ENCODE results near the gene CCDC88C. TPM values are rescaled to one million over a fixed set of nuclear protein-coding genes. Genes with fewer than 3 reads are reported as not detected.

The CCDC88C gene
- total RNA-seq, 1 experiment from 2014 or later, result 57.9 TPM

GRCh38 chr14:91371990-91372375, 45.6 kb downstream of the CCDC88C start:
- peaks cover 64% of the 10 kb centered on the region for H3K4me1 ChIP-seq (ENCODE audit: low read length)
- no peak overlapping the region for H2AFZ ChIP-seq (ENCODE audit: low read length)
- no peak for DNase-seq
- H3K9ac ChIP-seq (ENCODE audit: low read length), result no peak overlapping the region
- no peaks in the 10 kb centered on the region for H3K9me2 ChIP-seq (replicated peaks; ENCODE audit: insufficient read depth, low read length)
- peaks cover 24% of the 10 kb centered on the region for H3K79me2 ChIP-seq (ENCODE audit: low read length)
- H3K27ac ChIP-seq (ENCODE audit: low read length), result no peak overlapping the region
- no peaks in the 10 kb centered on the region; the same call in 1 of the 2 replicates for H3K36me3 ChIP-seq (ENCODE audit: insufficient read depth, low read length)
- H3K4me2 ChIP-seq (ENCODE audit: low read depth, low read length, poor library complexity, severe bottlenecking), result no peak overlapping the region
- no peaks in the 10 kb centered on the region for H3K9me3 ChIP-seq (ENCODE audit: low read length)
- H3K27me3 ChIP-seq (ENCODE audit: low read length), result no peaks in the 10 kb centered on the region; the same call in 1 of the 2 replicates
- peaks cover 95% of the 10 kb centered on the region for H4K20me1 ChIP-seq (ENCODE audit: insufficient read depth, low read depth, low read length)
- H3K4me3 ChIP-seq (ENCODE audit: low read length), result no peak overlapping the region

GRCh38 chr14:91371011-91371989, 46.3 kb downstream of the CCDC88C start:
- H3K9me3 ChIP-seq (ENCODE audit: low read length), result no peaks in the 10 kb centered on the region
- no peak for DNase-seq
- H3K36me3 ChIP-seq (ENCODE audit: insufficient read depth, low read length), result no peaks in the 10 kb centered on the region; the same call in 1 of the 2 replicates
- H3K27me3 ChIP-seq (ENCODE audit: low read length), result no peaks in the 10 kb centered on the region; the same call in 1 of the 2 replicates
- H3K4me3 ChIP-seq (ENCODE audit: low read length), result no peak overlapping the region
- no peak overlapping the region for H3K4me2 ChIP-seq (ENCODE audit: low read depth, low read length, poor library complexity, severe bottlenecking)
- no peak overlapping the region for H2AFZ ChIP-seq (ENCODE audit: low read length)
- peaks cover 30% of the 10 kb centered on the region for H3K79me2 ChIP-seq (ENCODE audit: low read length)
- no peaks in the 10 kb centered on the region for H3K9me2 ChIP-seq (replicated peaks; ENCODE audit: insufficient read depth, low read length)
- H3K9ac ChIP-seq (ENCODE audit: low read length), result no peak overlapping the region
- peaks cover 64% of the 10 kb centered on the region for H3K4me1 ChIP-seq (ENCODE audit: low read length)
- H3K27ac ChIP-seq (ENCODE audit: low read length), result no peak overlapping the region
- H4K20me1 ChIP-seq (ENCODE audit: insufficient read depth, low read depth, low read length), result peaks cover 97% of the 10 kb centered on the region

GRCh38 chr14:91369628-91370445, 47.8 kb downstream of the CCDC88C start:
- H3K9me2 ChIP-seq (replicated peaks; ENCODE audit: insufficient read depth, low read length), result no peaks in the 10 kb centered on the region
- no peak overlapping the region for H2AFZ ChIP-seq (ENCODE audit: low read length)
- H3K9ac ChIP-seq (ENCODE audit: low read length), result no peak overlapping the region
- H3K27ac ChIP-seq (ENCODE audit: low read length), result no peak overlapping the region
- no peak for DNase-seq
- H3K36me3 ChIP-seq (ENCODE audit: insufficient read depth, low read length), result no peaks in the 10 kb centered on the region
- H3K79me2 ChIP-seq (ENCODE audit: low read length), result peaks cover 28% of the 10 kb centered on the region
- no peaks in the 10 kb centered on the region; the same call in 1 of the 2 replicates for H3K27me3 ChIP-seq (ENCODE audit: low read length)
- peaks cover 59% of the 10 kb centered on the region for H3K4me1 ChIP-seq (ENCODE audit: low read length)
- no peaks in the 10 kb centered on the region for H3K9me3 ChIP-seq (ENCODE audit: low read length)
- H3K4me3 ChIP-seq (ENCODE audit: low read length), result no peak overlapping the region
- peaks cover 92% of the 10 kb centered on the region for H4K20me1 ChIP-seq (ENCODE audit: insufficient read depth, low read depth, low read length)
- no peak overlapping the region for H3K4me2 ChIP-seq (ENCODE audit: low read depth, low read length, poor library complexity, severe bottlenecking)

- no peak overlapping the region for H3K27ac ChIP-seq (ENCODE audit: low read length)
- DNase-seq, result peak; percentile 68
- H4K20me1 ChIP-seq (ENCODE audit: insufficient read depth, low read depth, low read length), result peaks cover 89% of the 10 kb centered on the region
- no peak overlapping the region for H2AFZ ChIP-seq (ENCODE audit: low read length)
- no peaks in the 10 kb centered on the region for H3K36me3 ChIP-seq (ENCODE audit: insufficient read depth, low read length)
- H3K9ac ChIP-seq (ENCODE audit: low read length), result no peak overlapping the region
- H3K9me2 ChIP-seq (replicated peaks; ENCODE audit: insufficient read depth, low read length), result no peaks in the 10 kb centered on the region
- peaks cover 30% of the 10 kb centered on the region for H3K79me2 ChIP-seq (ENCODE audit: low read length)
- no peaks in the 10 kb centered on the region for H3K9me3 ChIP-seq (ENCODE audit: low read length)
- no peaks in the 10 kb centered on the region for H3K27me3 ChIP-seq (ENCODE audit: low read length)
- peaks cover 59% of the 10 kb centered on the region for H3K4me1 ChIP-seq (ENCODE audit: low read length)
- H3K4me3 ChIP-seq (ENCODE audit: low read length), result no peak overlapping the region
- H3K4me2 ChIP-seq (ENCODE audit: low read depth, low read length, poor library complexity, severe bottlenecking), result no peak overlapping the region
Observed at GRCh38 chr14:91368776-91369416, 48.7 kb downstream of the CCDC88C start.

- peaks cover 32% of the 10 kb centered on the region for H3K79me2 ChIP-seq (ENCODE audit: low read length)
- no peaks in the 10 kb centered on the region for H3K36me3 ChIP-seq (ENCODE audit: insufficient read depth, low read length)
Observed at GRCh38 chr14:91367173-91368171, 50.1 kb downstream of the CCDC88C start.

GRCh38 chr14:91366749-91367148, 50.9 kb downstream of the CCDC88C start:
- H3K4me2 ChIP-seq (ENCODE audit: low read depth, low read length, poor library complexity, severe bottlenecking), result peak overlapping the region; percentile 41
- DNase-seq, result peak; percentile 44
- H3K4me3 ChIP-seq (ENCODE audit: low read length), result no peak overlapping the region
- no peaks in the 10 kb centered on the region for H3K36me3 ChIP-seq (ENCODE audit: insufficient read depth, low read length)
- peaks cover 76% of the 10 kb centered on the region for H4K20me1 ChIP-seq (ENCODE audit: insufficient read depth, low read depth, low read length)
- H3K4me1 ChIP-seq (ENCODE audit: low read length), result peaks cover 56% of the 10 kb centered on the region
- H3K9me3 ChIP-seq (ENCODE audit: low read length), result no peaks in the 10 kb centered on the region
- no peak overlapping the region for H3K9ac ChIP-seq (ENCODE audit: low read length)
- H3K9me2 ChIP-seq (replicated peaks; ENCODE audit: insufficient read depth, low read length), result no peaks in the 10 kb centered on the region
- peaks cover 36% of the 10 kb centered on the region for H3K79me2 ChIP-seq (ENCODE audit: low read length)
- H3K27ac ChIP-seq (ENCODE audit: low read length), result no peak overlapping the region
- no peaks in the 10 kb centered on the region for H3K27me3 ChIP-seq (ENCODE audit: low read length)
- H2AFZ ChIP-seq (ENCODE audit: low read length), result no peak overlapping the region

More at GRCh38 chr14:91367173-91368171, 50.1 kb downstream of the CCDC88C start:
- Histone ChIP-seq H3K9me2 (replicated peaks; ENCODE audit: insufficient read depth, low read length) (no peaks in the 10 kb centered on the region), H4K20me1 (ENCODE audit: insufficient read depth, low read depth, low read length) (peaks cover 75% of the 10 kb centered on the region), H3K27me3 (ENCODE audit: low read length) (no peaks in the 10 kb centered on the region), H3K4me3 (ENCODE audit: low read length) (no peak overlapping the region; the same call in 1 of the 2 replicates), H3K27ac (ENCODE audit: low read length) (no peak overlapping the region), H3K4me1 (ENCODE audit: low read length) (peaks cover 57% of the 10 kb centered on the region), H3K4me2 (ENCODE audit: low read depth, low read length, poor library complexity, severe bottlenecking) (peak overlapping the region; percentile 41), H3K9ac (ENCODE audit: low read length) (no peak overlapping the region), H3K9me3 (ENCODE audit: low read length) (no peaks in the 10 kb centered on the region), H2AFZ (ENCODE audit: low read length) (no peak overlapping the region)
- DNase-seq, result peak; percentile 75

GRCh38 chr14:91365552-91365951, 52.1 kb downstream of the CCDC88C start:
- Histone ChIP-seq H3K9ac (ENCODE audit: low read length) (no peak overlapping the region), H2AFZ (ENCODE audit: low read length) (no peak overlapping the region), H3K9me2 (replicated peaks; ENCODE audit: insufficient read depth, low read length) (no peaks in the 10 kb centered on the region), H3K4me1 (ENCODE audit: low read length) (peaks cover 56% of the 10 kb centered on the region), H3K27me3 (ENCODE audit: low read length) (no peaks in the 10 kb centered on the region), H3K9me3 (ENCODE audit: low read length) (no peaks in the 10 kb centered on the region), H3K79me2 (ENCODE audit: low read length) (peaks cover 33% of the 10 kb centered on the region), H4K20me1 (ENCODE audit: insufficient read depth, low read depth, low read length) (peaks cover 72% of the 10 kb centered on the region), H3K4me2 (ENCODE audit: low read depth, low read length, poor library complexity, severe bottlenecking) (no peak overlapping the region), H3K36me3 (ENCODE audit: insufficient read depth, low read length) (no peaks in the 10 kb centered on the region), H3K27ac (ENCODE audit: low read length) (no peak overlapping the region), H3K4me3 (ENCODE audit: low read length) (no peak overlapping the region)
- no peak for DNase-seq

Measured in Karpas-422 (cell line).